Right ventricle myocardium inferior (tissue), 1 donor: ENCODE measurements around the gene GLS. TPM values are rescaled to one million over a fixed set of nuclear protein-coding genes. Genes with fewer than 3 reads are reported as not detected.
"Not testable (repeated sequence)": the region's sequence is repeated elsewhere in the genome, so short reads cannot be mapped to it uniquely, and the experiment has no call there.

Source experiments
- ATAC-seq: fragments of 200-7000 bp; cut with Tn5 transposase; one replicate; pipeline ENCODE4 v1.9.1; 2020; ENCODE audit warnings: mild to moderate bottlenecking, moderate library complexity
- DNase-seq: peaks from one replicate; pipeline ENCODE4 v3.0.0; 2021; ENCODE audit errors: missing footprints
- intact Hi-C: fragments of 100-400 bp; cut with DNase I; formaldehyde crosslinking; loops from one replicate; pipeline ENCODE4 v1.11.0; 2022
- total RNA-seq: library from RNA; stranded (reverse); fragmentation: NEBNext Ultra II Directional; extraction: Animal tissue kit (Norgen Biotek cat#: 25700); gene quantifications from one replicate; pipeline ENCODE4 v1.2.1, GENCODE V29; 2021
- donor health status: DM: no; HTN: yes; CAD: no; lungs with severe emphysema.

Gene GLS
- total RNA-seq, 1 donor from 2014 or later = 44.8 TPM

GRCh38 chr2:190853531-190854383 lies 26.9 kb upstream of the GLS start:
- DNase-seq = no peak
- no peak for ATAC-seq
- intact Hi-C loops = loop anchor here (5.0 kb wide), 1 partner anchor 159 kb away; the partner anchor contains the start of gene STAT1

GRCh38 chr2:190854726-190855125 lies 25.9 kb upstream of the GLS start:
- no peak for DNase-seq
- intact Hi-C loops = loop anchor here (5.0 kb wide), 1 partner anchor 158 kb away; the partner anchor contains the start of gene STAT1
- ATAC-seq = no peak

GRCh38 chr2:190855245-190855644 lies 25.4 kb upstream of the GLS start:
- no peak for ATAC-seq
- no peak for DNase-seq
- intact Hi-C loops = no loop called here

DNA sequence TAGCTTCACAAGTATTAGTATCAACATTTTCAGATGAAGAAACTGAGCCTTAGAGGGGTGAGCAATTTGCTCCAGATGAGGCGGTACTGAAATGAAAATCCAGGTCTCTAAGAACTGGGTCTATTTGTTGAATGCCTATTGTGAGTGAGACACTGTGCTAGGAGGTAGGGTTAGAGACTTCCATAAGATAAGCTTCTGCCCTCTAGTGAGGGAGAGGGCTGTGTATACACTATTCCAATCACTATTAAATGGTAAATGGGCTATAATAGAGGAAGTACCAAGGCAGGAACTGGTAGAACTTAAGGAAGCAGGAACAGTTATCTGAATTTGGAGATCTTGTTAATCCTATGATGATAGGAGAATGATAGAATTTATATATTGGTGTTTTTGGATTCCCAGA lies 23.6 kb upstream of the GLS start:
- DNase-seq = no peak
- intact Hi-C loops = no loop called here
- ATAC-seq = no peak

GRCh38 chr2:190858817-190859216 lies 21.8 kb upstream of the GLS start:
- ATAC-seq (no peak), DNase-seq (no peak)
- intact Hi-C loops = no loop called here

DNA sequence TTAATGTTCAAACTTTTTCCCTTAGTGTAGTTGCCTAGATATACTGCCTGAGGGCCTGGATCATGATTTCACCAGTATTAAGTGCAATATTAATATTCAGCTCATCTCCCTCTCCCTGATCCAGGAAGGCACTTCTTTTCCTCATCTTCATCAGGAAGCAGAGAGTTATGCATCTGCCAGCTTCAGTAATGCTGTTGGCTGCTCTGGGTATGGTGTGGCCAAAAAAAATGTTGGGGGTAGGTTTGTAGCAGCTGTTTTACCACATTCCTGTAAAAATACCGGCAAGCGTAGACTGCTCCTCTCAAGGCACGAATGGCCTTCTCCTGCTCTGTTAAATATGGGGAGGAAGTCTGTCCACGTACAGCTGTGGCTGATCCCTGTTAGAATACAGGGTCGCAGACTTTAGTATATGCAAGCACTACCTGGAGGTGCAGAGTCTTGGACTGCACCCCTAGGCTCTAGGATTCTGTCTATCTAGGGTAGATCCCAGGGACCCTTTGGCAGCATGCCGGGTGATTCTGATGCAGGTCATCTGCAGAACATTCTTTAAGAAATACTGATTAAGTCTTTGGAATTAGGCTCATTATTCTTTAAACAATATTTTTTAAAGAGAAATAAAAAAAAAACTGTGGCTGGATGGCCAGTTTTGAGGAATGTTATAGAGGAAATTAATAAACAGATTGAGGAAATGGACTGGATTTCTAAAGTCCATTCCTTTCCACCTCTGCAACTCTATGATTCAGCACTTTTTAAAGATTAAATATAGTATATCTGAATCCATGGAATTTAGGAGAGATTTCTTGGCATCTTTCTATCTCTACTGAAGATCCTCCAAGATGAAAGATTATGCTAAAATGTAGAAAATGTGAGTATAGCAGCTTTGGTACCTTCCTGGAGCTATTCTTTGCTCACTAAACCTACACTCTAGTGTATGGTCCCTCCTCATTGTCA lies 21.0 kb upstream of the GLS start:
- ATAC-seq (no peak), DNase-seq (no peak)
- intact Hi-C loops = no loop called here

- intact Hi-C loops = no loop called here
- DNase-seq (no peak), ATAC-seq (no peak)
These were observed 19.5 kb upstream of the GLS start for GRCh38 chr2:190860985-190861680.

DNA sequence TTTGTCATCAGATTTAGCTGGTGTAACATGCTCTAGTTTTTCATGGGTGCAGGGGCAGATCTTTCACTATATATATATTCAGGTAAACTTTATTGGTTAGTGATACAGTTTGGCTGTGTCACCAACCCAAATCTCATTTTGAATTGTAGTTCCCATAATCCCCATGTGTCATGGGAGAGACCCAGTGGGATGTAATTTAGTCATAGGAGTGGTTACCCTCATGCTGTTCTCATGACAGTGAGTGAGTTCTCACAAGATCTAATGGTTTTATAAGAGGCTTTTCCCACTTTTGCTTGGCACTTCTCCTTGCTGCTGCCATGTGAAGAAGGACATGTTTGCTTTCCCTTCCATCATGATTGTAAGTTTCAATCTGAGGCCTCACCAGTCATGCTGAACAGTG lies 18.5 kb upstream of the GLS start:
- DNase-seq, intact Hi-C loops, ATAC-seq: not testable (repeated sequence)

DNA sequence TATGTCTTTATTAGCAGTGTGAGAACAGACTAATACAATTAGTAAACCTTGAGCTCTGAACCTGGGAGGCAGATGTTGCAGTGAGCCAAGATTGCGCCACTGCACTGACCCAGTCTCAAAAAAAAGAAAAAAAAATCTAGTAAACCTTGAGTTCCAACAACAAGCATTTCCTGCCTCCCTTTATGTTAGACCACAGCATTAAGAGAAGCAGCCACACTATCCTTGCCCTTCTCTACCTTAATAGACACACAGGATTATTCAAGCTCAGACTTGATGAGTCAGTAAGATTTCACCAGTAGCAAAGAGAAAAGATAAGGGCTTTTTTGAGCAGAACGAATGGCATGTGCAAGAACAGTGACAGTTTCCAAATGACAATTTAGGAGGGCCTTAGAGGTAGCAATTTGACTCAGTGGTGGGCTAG lies 18.0 kb upstream of the GLS start:
- no peak for DNase-seq
- intact Hi-C loops = no loop called here

DNA sequence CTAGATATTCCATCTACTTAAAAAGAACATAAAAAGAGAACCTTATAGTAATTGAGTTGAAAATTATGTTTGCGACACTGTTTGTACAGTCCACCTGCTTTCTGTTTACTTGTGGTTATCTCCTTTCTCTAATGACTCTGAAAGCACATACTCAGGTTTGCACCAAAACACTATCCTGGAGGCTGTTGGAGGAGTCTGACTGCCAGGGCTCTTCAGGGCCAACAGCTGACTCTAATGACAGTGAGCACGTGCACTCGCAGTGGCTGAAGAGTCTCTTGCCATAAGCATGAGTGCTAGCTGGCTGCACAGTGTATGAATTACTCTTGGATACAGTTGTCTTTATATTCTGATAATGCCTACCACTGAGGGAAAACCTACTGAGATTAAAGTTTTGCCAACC lies 16.7 kb upstream of the GLS start:
- ATAC-seq (peak; percentile 77), DNase-seq (no peak)
- intact Hi-C loops = no loop called here

More for the DNA sequence above, 18.0 kb upstream of the GLS start:
- no peak for ATAC-seq

DNA sequence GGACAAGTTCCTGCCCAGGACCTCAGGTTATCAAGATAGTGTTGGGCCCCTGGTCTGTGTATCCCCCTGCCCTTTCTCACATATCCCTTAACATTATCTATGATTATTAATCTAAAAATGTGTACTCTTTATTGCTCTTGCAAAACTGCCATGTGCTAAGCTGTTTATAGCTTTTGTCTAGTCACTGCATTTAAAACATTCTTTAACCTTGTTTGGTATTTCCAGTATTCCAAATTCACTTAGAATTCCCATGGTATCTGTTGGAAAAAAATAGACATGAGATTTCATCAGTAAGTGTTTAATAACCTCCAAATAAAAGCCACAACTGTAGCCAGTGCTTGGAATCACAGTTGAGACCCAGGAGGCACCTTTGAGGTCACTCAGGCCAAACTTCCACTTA lies 16.2 kb upstream of the GLS start:
- intact Hi-C loops = no loop called here
- DNase-seq (no peak), ATAC-seq (no peak)

GRCh38 chr2:190867212-190867611 lies 13.4 kb upstream of the GLS start:
- intact Hi-C loops = no loop called here
- ATAC-seq (no peak), DNase-seq (no peak)

DNA sequence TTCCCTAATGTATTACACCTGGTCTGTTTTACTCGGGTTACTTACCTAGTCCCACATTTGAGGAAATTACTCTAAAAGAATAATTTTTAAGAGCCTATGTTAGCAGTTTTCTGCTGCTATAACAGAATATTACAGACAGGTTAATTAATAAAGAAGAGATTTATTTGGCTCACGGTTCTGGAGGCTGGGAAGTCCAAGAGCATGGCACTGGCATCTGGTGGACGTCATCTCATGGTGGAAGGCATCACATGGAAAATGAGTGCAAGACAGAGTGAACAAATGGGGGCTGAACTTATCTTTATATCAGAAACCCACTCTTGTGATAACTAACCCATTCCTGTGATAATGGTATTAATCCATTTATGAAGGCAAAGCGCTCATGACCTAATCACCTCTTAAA lies 12.8 kb upstream of the GLS start:
- ATAC-seq = no peak
- intact Hi-C loops = no loop called here
- no peak for DNase-seq

GRCh38 chr2:190869721-190870120 lies 10.9 kb upstream of the GLS start:
- intact Hi-C loops = no loop called here

GRCh38 chr2:190873451-190873850 lies 7.2 kb upstream of the GLS start:
- ATAC-seq, DNase-seq, intact Hi-C loops: not testable (repeated sequence)

More at GRCh38 chr2:190869721-190870120, 10.9 kb upstream of the GLS start:
- ATAC-seq (no peak), DNase-seq (no peak)

- intact Hi-C loops = no loop called here
- ATAC-seq (no peak), DNase-seq (no peak)
These were observed 4.7 kb upstream of the GLS start for GRCh38 chr2:190875891-190876290.

GRCh38 chr2:190876631-190877030 lies 4.0 kb upstream of the GLS start:
- intact Hi-C loops = no loop called here
- DNase-seq (no peak), ATAC-seq (no peak)

GRCh38 chr2:190877436-190877835 lies 3.2 kb upstream of the GLS start:
- DNase-seq (no peak), ATAC-seq (no peak)
- intact Hi-C loops = no loop called here
